K562 (cell line): ENCODE data around the gene AP4S1. TPM values are rescaled to one million over a fixed set of nuclear protein-coding genes. Genes with fewer than 3 reads are reported as not detected.

Source experiments
- ATAC-seq: fragments of 200-7000 bp; cut with Tn5 transposase; 3 replicates; pipeline ENCODE4 v1.9.1; 2020; ENCODE audit warnings: moderate library complexity
- BruUV-seq: library from RNA; stranded (reverse); fragments of 400-500 nt; replicated peaks from 2 replicates; lab custom pipeline; 2021; lab: Mats Ljungman, UMichigan
- CTCF ChIA-PET: fragments of 300-600 bp; formaldehyde crosslinking; extraction: SDS; loops from one replicate; lab custom pipeline; 2021; ENCODE audit warnings: low intra/inter-chr PET ratio; lab: Yijun Ruan, JAX
- POLR2A ChIA-PET: fragments of 300-600, 350-650 bp; sonication (Branson Sonifier 250); formaldehyde crosslinking; extraction: SDS; loops from one replicate; lab custom pipeline; 2021; ENCODE audit warnings: antibody characterized with exemption, inconsistent platforms; lab: Yijun Ruan, JAX
- DNase-seq, 4 experiments: peaks; one replicate each; pipeline versions ENCODE4 v3.0.0 to v3.0.0-alpha.2; 2011 to 2018; ENCODE audit warnings: low spot score in 3 of 4, mixed read lengths in 3 of 4; ENCODE audit errors: extremely low read depth in 1 of 4
- FAIRE-seq: peaks from 2 replicates; lab custom pipeline; 2011; peaks lifted over from hg19 to GRCh38; lab: Jason Lieb, UNC
- H2AFZ ChIP-seq: 2 replicates; pipeline ENCODE4 v1.6.0; 2011; ENCODE audit warnings: low read depth, low read length, control low read depth, inconsistent platforms
- H3K27ac ChIP-seq: fragments of 200-600 bp; 3 replicates; pipeline ENCODE4 v1.8.0; 2011; ENCODE audit warnings: low read depth, mild to moderate bottlenecking, control low read depth, inconsistent platforms, low read length, moderate library complexity, mixed read lengths; ENCODE audit errors: extremely low read depth
- H3K27me3 ChIP-seq, 2 experiments: fragments of 300-600 bp in 1 of 2; 2 replicates in 1 of 2; 3 replicates in 1 of 2; pipeline versions ENCODE4 v1.6.0 to v1.8.0; 2011; ENCODE audit warnings: inconsistent platforms in 2 of 2, low read length in 2 of 2, mild to moderate bottlenecking in 1 of 2, mixed read lengths in 1 of 2, moderate library complexity in 1 of 2; ENCODE audit not compliant: control insufficient read depth in 2 of 2, insufficient read depth in 2 of 2
- H3K36me3 ChIP-seq: fragments of 300-600 bp; 3 replicates; pipeline ENCODE4 v1.8.0; 2011; ENCODE audit warnings: mild to moderate bottlenecking, low read length, inconsistent platforms; ENCODE audit not compliant: control insufficient read depth, insufficient read depth
- H3K4me1 ChIP-seq, 2 experiments: fragments of 200-600 bp in 1 of 2; replicated peaks in 1 of 2; 2 replicates in 1 of 2; 3 replicates in 1 of 2; pipeline versions ENCODE4 v1.5.1 to v1.8.0; 2011; ENCODE audit warnings: inconsistent platforms in 2 of 2, low read length in 2 of 2, mild to moderate bottlenecking in 1 of 2, mixed read lengths in 1 of 2, moderate library complexity in 1 of 2; ENCODE audit not compliant: control insufficient read depth in 2 of 2, insufficient read depth in 2 of 2
- H3K4me2 ChIP-seq: 2 replicates; pipeline ENCODE4 v1.6.1; 2011; ENCODE audit warnings: low read length, control low read depth, inconsistent platforms, mixed read lengths; ENCODE audit not compliant: insufficient read depth
- H3K4me3 ChIP-seq: fragments of 200-600 bp; sonication (generic), shearing (Covaris generic); 2 replicates; pipeline ENCODE4 v1.5.1; 2016; ENCODE audit warnings: control low read depth, inconsistent platforms
- H3K79me2 ChIP-seq: fragments of 200-600 bp; 3 replicates; pipeline ENCODE4 v1.8.0; 2011; ENCODE audit warnings: low read length, inconsistent platforms; ENCODE audit not compliant: control insufficient read depth, insufficient read depth
- H3K9ac ChIP-seq, 2 experiments: 2 replicates each; pipeline versions ENCODE4 v1.6.0 to v1.6.1; 2011; ENCODE audit warnings: low read depth in 2 of 2, low read length in 2 of 2, control low read depth in 1 of 2, inconsistent platforms in 1 of 2, mild to moderate bottlenecking in 1 of 2, mixed read lengths in 1 of 2; ENCODE audit not compliant: insufficient read depth in 1 of 2
- H3K9me1 ChIP-seq: one replicate; pipeline ENCODE4 v1.6.0; 2011; ENCODE audit warnings: inconsistent platforms, mild to moderate bottlenecking, low read length, moderate library complexity; ENCODE audit not compliant: control insufficient read depth, insufficient read depth
- H3K9me3 ChIP-seq: replicated peaks from 2 replicates; pipeline ENCODE4 v1.5.1; 2011; ENCODE audit warnings: low read depth, low read length, inconsistent platforms; ENCODE audit not compliant: control insufficient read depth, insufficient read depth
- H4K20me1 ChIP-seq: replicated peaks from 2 replicates; pipeline ENCODE4 v1.6.1; 2011; ENCODE audit warnings: low read length, inconsistent platforms, mixed read lengths; ENCODE audit not compliant: control insufficient read depth, insufficient read depth
- CHD1 ChIP-seq: fragments of 200-600 bp; sonication (generic); IDR thresholded peaks from one replicate; pipeline ENCODE4 v1.6.1; 2012; ENCODE audit warnings: mild to moderate bottlenecking, moderate library complexity, low read length, inconsistent platforms
- ELF4 ChIP-seq: fragments of 450-650 bp; formaldehyde crosslinking; IDR thresholded peaks from 2 replicates; pipeline ENCODE4 v1.4.0; 2022; ENCODE audit warnings: missing genetic modification characterization
- ESRRA ChIP-seq: fragments of 450-650 bp; IDR thresholded peaks from 2 replicates; pipeline ENCODE4 v1.6.1; 2014; ENCODE audit warnings: low read depth, mild to moderate bottlenecking, moderate library complexity, borderline replicate concordance
- FIP1L1 ChIP-seq: fragments of 200-400 bp; formaldehyde crosslinking; IDR thresholded peaks from 2 replicates; pipeline ENCODE4 v1.6.1; 2018; ENCODE audit warnings: mild to moderate bottlenecking, low read depth, low read length; ENCODE audit not compliant: poor library complexity, severe bottlenecking
- MECOM ChIP-seq: fragments of 250-450 bp; sonication (Bioruptor Pico); IDR thresholded peaks from 2 replicates; pipeline ENCODE4 v1.8.0; 2022; ENCODE audit warnings: inconsistent platforms
- MLLT1 ChIP-seq, 2 experiments: fragments of 450-650 bp; IDR thresholded peaks; 2 replicates each; pipeline ENCODE4 v1.6.1; 2016
- NR2C1 ChIP-seq, 2 experiments: fragments of 450-650 bp; IDR thresholded peaks; 2 replicates each; pipeline ENCODE4 v1.6.1; 2017; ENCODE audit warnings: mild to moderate bottlenecking in 2 of 2, antibody characterized with exemption in 1 of 2, inconsistent platforms in 1 of 2, missing compliant biosample characterization in 1 of 2, missing genetic modification characterization in 1 of 2
- RNF2 ChIP-seq: sonication (generic); IDR thresholded peaks from 2 replicates; pipeline ENCODE4 v1.6.1; 2016
- RNF219 ChIP-seq: fragments of 250-450 bp; sonication (Bioruptor Pico); IDR thresholded peaks from 2 replicates; pipeline ENCODE4 v1.5.0; 2022; ENCODE audit warnings: mild to moderate bottlenecking
- SIX5 ChIP-seq, 2 experiments: IDR thresholded peaks; 2 replicates each; pipeline ENCODE4 v1.6.1; 2011; ENCODE audit warnings: low read length in 2 of 2, borderline replicate concordance in 1 of 2, low read depth in 1 of 2, mild to moderate bottlenecking in 1 of 2, moderate library complexity in 1 of 2; ENCODE audit not compliant: insufficient read depth in 1 of 2
- SRSF3 ChIP-seq: fragments of 200-400 bp; formaldehyde crosslinking; IDR thresholded peaks from 2 replicates; pipeline ENCODE4 v1.6.1; 2016; ENCODE audit warnings: mild to moderate bottlenecking, low read length, moderate library complexity; ENCODE audit not compliant: insufficient read depth
- YY1 ChIP-seq, 3 experiments: IDR thresholded peaks; 2 replicates each; pipeline ENCODE4 v1.6.1; 2011; ENCODE audit warnings: low read length in 2 of 3, mild to moderate bottlenecking in 2 of 3, moderate library complexity in 2 of 3, borderline replicate concordance in 1 of 3, control low read depth in 1 of 3, low read depth in 1 of 3; ENCODE audit not compliant: insufficient read depth in 3 of 3, insufficient replicate concordance in 2 of 3, control insufficient read depth in 1 of 3, insufficient read length in 1 of 3; ENCODE audit errors: extremely low read depth in 1 of 3
- ZKSCAN3 ChIP-seq: fragments of 250-450 bp; sonication (Bioruptor Pico); IDR thresholded peaks from 2 replicates; pipeline ENCODE4 v1.4.0; 2020
- ZNF184 ChIP-seq: sonication (generic); formaldehyde crosslinking; IDR thresholded peaks from 2 replicates; pipeline ENCODE4 v1.5.0; 2020; ENCODE audit warnings: missing genetic modification reagents
- ZNF3 ChIP-seq: fragments of 250-450 bp; sonication (Bioruptor Pico); IDR thresholded peaks from 2 replicates; pipeline ENCODE4 v1.5.0; 2021; ENCODE audit warnings: mild to moderate bottlenecking, moderate library complexity
- ZNF311 ChIP-seq: fragments of 250-450 bp; sonication (Bioruptor Pico); IDR thresholded peaks from 2 replicates; pipeline ENCODE4 v1.4.0; 2020; ENCODE audit warnings: mild to moderate bottlenecking, moderate library complexity
- WGBS: fragments of 100-300 bp; shearing (Covaris generic); methylation state at CpG from one replicate; pipeline ENCODE4 v1.1.6; 2016; ENCODE audit warnings: low coverage, mixed read lengths; ENCODE audit not compliant: insufficient coverage; ENCODE audit errors: missing lambda C conversion rate; 5-methylcytosine and 5-hydroxymethylcytosine counted together
- in situ Hi-C: fragments of 300-500 bp; cut with MboI; formaldehyde crosslinking; loops from 4 replicates; pipeline ENCODE4 v1.15.0; 2018; ENCODE audit warnings: inconsistent platforms, mixed read lengths
- intact Hi-C: fragments of 100-400 bp; cut with micrococcal nuclease; formaldehyde crosslinking; loops from 2 replicates; pipeline ENCODE4 v1.14.2; 2022
- polyA plus RNA-seq, 8 experiments: library from polyadenylated mRNA; depleted of rRNA in 4 of 8; stranded (reverse) in 5 of 8; unstranded in 3 of 8; fragments of >200 nt; fragmentation: Nextera tagmentation in 2 of 8; fragmentation: Illumina TruSeq in 1 of 8; extraction: Ambion mirVana in 2 of 8; extraction: Trizol in 1 of 8; gene quantifications; 2 replicates each; pipeline versions ENCODE4 v1.2.1 to v1.2.3, GENCODE V29; 2011 to 2014; ENCODE audit warnings: inconsistent platforms in 1 of 8, missing spikeins in 1 of 8
- total RNA-seq, 7 experiments: library from RNA; depleted of rRNA in 6 of 7; stranded (reverse); fragments of >200 nt in 6 of 7; fragmentation: Illumina TruSeq in 2 of 7; extraction: Trizol in 2 of 7; gene quantifications; 2 replicates each; pipeline versions ENCODE4 v1.2.1 to v1.2.3, GENCODE V29; 2011 to 2021; ENCODE audit warnings: low replicate concordance in 1 of 7

The AP4S1 gene
- total and polyA plus RNA-seq, 9 of the 15 experiments (the other 6 are each of a cell fraction or from before 2014, with no cell fraction given) = 3.7 to 7.8 (median 5.9) TPM

GRCh38 chr14:31126680-31127079, 101.2 kb downstream of the AP4S1 start:
- Histone ChIP-seq H3K9ac (no peak overlapping the region), H3K4me3 (no peak overlapping the region), H2AFZ (no peak overlapping the region), H3K9me1 (no peaks in the 10 kb centered on the region), H3K36me3 (peaks cover 88% of the 10 kb centered on the region), H3K4me1 (no peaks in the 10 kb centered on the region), H3K9me3 (no peaks in the 10 kb centered on the region), H4K20me1 (no peaks in the 10 kb centered on the region), H3K4me2 (no peak overlapping the region), H3K27ac (no peak overlapping the region), H3K27me3 (no peaks in the 10 kb centered on the region), H3K79me2 (no peaks in the 10 kb centered on the region)
- ChIA-PET POLR2A (interaction anchor here (0.6 to 1.2 kb wide), 2 partner anchors 9 to 200 kb away, joined by 3 to 4 read pairs; no protein-coding TSS in a partner anchor), CTCF (no interaction called here)
- DNase-seq (no peak), FAIRE-seq (no peak), ATAC-seq (no peak)
- no peak for TF ChIP-seq ZNF311 (CRISPR knock-in tag)
- TF ChIP-seq ZNF184 = no peak
- no peak for TF ChIP-seq FIP1L1
- no peak for TF ChIP-seq SIX5 (IDR thresholded peaks at IDR 0.05; ENCODE audit: borderline replicate concordance in 1 of 2, insufficient read depth in 1 of 2, low read depth in 1 of 2, low read length in 2 of 2)
- TF ChIP-seq NR2C1 (IDR thresholded peaks at IDR 0.05) = no peak
- no peak for TF ChIP-seq NR2C1 (tag; IDR thresholded peaks at IDR 0.05)
- TF ChIP-seq RNF2 = no peak
- TF ChIP-seq YY1 (IDR thresholded peaks at IDR 0.05; ENCODE audit: borderline replicate concordance in 1 of 3, control insufficient read depth in 1 of 3, extremely low read depth in 1 of 3, insufficient read depth in 3 of 3, insufficient read length in 1 of 3, insufficient replicate concordance in 2 of 3, low read depth in 1 of 3, low read length in 2 of 3) = no peak
- no peak for TF ChIP-seq SRSF3
- no peak for TF ChIP-seq MECOM (CRISPR knock-in tag)
- TF ChIP-seq ESRRA = no peak
- no peak for TF ChIP-seq ZKSCAN3 (CRISPR knock-in tag)
- no peak for TF ChIP-seq MLLT1 (IDR thresholded peaks at IDR 0.05)
- TF ChIP-seq ZNF3 (CRISPR knock-in tag) = no peak
- no peak for TF ChIP-seq CHD1
- TF ChIP-seq ELF4 (CRISPR knock-in tag) = no peak
- no peak for TF ChIP-seq RNF219
- in situ Hi-C loops (no loop called here), intact Hi-C loops (no loop called here)
- WGBS = 97% methylated on average over 3 of the region's 7 CpGs
- no TSS peak for BruUV-seq
